GM18861 (cell line): ENCODE results near the gene PRELID3B.

Source experiments
- ATAC-seq: cut with Tn5 transposase; IDR thresholded peaks from one replicate; pipeline ENCODE4 v1.9.1; 2021; ENCODE audit not compliant: unreplicated experiment

PRELID3B gene

DNA sequence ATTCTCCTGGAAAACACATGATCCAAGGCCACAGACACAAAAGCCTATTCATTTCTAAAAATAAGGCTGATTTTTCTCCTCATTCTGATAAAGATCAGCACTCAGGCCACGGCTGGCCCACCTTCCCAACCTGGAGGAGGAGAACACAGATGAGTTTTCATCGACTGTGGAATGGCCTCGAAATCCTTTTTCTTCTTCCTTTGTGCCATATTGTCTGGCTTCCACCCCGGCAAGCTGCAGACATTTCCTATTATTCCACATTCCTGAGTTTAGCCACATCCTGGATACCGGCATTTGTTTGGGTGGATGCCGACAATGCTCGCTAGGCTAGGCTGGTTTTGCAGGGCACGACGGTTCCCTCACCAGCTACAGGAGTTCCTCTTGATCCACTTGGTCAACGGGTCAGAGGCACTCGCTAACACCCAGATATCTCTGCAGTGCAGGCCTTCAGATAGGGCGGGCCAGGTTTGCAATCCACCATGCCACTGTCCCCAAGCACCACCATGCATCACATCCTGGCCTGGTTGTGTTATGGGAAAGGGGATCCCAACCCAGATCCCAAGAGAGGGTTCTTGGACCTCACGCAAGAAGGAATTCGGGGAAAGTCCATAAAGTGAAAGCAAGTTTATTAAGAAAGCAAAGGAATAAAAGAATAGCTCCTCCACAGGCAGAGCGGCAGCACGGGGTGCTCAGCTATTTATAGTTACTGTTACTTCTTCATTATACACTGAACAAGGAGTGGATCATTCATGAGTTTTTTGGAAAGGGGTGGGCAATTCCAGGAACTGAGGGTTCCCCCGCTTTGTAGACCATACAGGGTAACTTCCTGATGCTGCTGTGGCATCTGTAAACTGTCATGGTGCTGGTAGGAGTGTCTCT is 31.4 kb downstream of the PRELID3B start:
- no peak for ATAC-seq

- ATAC-seq, result no peak
These were observed 32.1 kb downstream of the PRELID3B start for GRCh38 chr20:59010321-59010994.

- no peak for ATAC-seq
These were observed 33.8 kb downstream of the PRELID3B start for GRCh38 chr20:59008715-59009336.

- no peak for ATAC-seq
These were observed 34.7 kb downstream of the PRELID3B start for GRCh38 chr20:59007665-59008511.

GRCh38 chr20:59006864-59007664 is 35.5 kb downstream of the PRELID3B start, which contains the start of gene CTSZ:
CTSZ (minus strand) TSS chr20:59007254; CDS start chr20:59007128, 126 bp downstream.
- no peak for ATAC-seq

DNA sequence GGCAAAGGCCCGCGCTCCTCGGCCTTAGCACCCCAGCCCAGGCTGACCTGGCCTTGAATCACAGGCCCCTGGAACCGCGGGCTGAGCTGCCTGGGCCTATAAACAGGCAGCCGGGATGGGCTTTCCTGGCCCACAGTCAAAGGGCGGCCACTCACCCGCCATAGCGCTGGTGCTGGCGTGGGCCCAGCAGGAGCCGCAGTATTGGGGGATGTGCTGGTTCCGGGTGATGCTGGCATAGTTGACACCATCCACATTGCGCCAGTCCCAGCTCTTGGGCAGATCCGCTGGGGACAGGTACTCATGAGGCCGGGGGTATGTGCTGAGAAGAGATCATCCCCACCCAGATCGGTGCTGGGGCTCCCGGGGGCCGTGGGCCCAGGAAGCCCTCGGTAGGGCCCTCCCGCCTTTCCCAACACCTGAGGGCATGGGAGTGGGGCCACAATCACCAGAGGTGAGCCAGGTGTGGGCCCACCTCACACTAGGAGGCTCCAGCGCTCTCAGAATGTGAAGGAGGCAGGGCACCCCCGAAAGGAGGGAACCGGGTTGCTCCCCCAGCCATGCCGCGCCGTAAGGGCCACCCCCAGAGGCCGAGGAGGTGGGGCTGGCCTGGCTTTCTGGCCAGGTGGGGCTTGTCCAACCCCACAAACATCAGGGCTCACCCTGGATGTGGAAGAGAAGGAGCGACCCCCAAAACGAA is 36.3 kb downstream of the PRELID3B start:
- ATAC-seq, result no peak

DNA sequence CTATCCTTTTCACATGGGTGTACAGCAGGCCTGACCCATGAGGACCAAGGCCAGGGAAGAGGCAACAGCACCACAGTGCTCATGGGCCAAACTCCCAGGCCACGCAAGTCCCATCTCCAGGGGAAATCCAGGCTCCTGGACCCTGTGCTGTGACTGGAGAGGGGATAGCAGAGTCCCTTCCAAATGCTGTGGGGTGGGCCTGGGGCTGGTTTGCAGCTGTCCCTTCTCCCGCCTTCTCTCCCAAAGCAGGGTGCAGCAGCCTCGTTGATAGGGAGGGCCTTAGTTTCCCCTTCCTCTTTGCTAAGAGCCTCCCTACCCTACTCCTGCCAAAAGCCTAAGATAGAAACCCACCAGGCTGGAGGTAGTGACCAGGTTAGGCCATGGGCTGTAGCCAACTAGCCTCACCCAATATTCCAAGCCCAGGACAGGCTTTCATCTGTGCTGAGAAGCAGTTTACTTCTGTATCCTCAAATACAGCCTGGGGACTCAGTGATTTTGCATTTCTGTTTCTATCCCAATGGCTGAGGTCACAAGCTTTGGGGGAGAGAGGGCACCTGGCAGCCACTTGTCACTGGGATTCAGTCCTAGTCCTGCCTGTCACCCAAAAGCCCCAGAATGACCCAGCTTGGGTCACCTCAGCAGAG is 36.9 kb downstream of the PRELID3B start:
- no peak for ATAC-seq

- ATAC-seq, result peak; percentile 61
These were observed 37.6 kb downstream of the PRELID3B start for GRCh38 chr20:59004763-59005522.

DNA sequence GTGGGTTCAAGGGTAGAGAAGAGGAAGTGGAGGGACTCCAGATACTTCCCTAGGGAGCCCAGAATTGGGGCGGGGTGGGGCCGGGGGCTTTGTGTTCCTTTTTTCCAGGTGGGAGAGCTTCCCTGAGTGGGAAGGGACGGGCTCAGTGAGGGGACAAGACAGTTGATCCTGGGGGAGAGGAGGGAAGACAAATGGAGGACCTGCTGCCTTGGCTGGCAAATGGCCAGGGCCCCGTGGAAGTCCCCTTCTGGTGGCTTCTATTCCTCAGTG is 38.2 kb downstream of the PRELID3B start:
- no peak for ATAC-seq

DNA sequence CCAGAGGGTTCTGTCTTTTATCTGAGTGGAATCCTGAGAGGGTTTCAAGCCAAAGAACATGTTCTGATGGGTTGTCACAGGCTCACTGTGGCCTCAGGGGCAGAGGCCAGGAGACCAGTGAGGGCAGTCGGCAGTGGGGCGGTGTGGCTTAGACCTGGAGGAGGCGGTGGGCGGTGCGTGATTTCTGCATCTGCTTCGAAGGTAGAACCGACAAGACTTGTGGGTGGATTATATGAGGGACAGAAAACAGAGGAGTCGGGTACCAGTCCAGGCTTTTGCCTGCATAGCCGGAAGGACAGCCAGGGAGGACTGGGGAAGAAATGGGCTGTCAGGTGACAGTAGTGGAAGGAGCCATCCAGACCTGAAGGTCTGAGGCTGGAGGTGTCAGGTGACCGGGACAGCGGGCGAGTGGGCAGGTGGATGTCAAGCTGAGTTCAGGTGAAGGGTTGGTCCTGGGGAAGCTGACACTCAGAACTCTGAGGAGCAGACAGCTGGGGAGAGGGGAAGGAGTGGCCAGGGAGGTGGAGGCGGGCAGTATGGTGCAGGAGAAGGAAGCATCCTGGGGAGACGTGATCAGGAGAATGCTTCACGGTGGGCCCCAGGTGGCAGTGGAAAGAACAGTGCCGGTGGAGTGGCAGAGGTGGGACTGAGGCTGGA is 38.6 kb downstream of the PRELID3B start:
- ATAC-seq, result no peak

- ATAC-seq, result no peak
These were observed 39.6 kb downstream of the PRELID3B start for GRCh38 chr20:59002874-59003399.

DNA sequence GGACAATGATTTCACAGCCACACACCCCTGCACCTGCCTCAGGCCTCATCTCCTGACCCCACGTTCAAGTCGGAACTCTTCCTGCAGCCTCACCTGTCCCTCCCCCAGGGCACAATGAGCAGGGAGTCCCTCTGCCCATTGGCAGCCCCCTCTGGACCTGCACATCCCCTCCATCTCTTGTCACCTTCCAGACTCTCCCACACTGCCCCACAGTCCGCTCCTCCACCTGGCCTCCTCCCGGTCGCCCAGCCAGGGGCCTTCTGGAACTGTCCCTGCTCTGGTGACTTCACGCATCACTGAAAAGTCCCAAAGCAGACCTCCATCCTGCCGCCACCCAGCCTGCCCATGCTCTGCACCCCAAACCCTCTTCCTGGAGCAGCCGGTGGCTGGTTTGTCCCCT is 40.2 kb downstream of the PRELID3B start:
- no peak for ATAC-seq

GRCh38 chr20:59001449-59002171 is 41.0 kb downstream of the PRELID3B start:
- ATAC-seq, result no peak

GRCh38 chr20:59001068-59001448 is 41.5 kb downstream of the PRELID3B start:
- ATAC-seq, result no peak

DNA sequence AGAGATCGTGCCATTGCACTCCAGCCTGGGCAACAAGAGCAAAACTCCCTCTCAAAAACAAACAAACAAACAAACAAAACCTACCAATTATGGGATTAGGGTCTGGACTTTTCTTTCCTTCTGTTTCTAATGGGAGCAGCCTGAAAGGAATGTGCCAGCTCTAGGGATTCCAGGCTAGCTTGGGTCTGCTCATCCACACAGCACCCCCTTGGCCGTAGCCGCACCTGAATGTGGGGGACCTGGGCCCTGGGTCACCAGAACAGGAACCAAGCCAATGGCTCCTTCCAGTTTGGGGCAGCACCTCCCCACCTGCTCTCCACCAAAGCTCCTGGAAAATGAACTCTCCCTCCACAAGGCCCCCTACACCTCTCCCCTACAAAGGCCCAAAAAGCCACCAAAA is 42.3 kb downstream of the PRELID3B start:
- ATAC-seq, result no peak

GRCh38 chr20:58998656-58999055 is 43.9 kb downstream of the PRELID3B start:
- no peak for ATAC-seq

GRCh38 chr20:58997141-58997770 is 45.3 kb downstream of the PRELID3B start:
- no peak for ATAC-seq
